GM12875 (cell line): ENCODE measurements around the gene JAG1.

ENCODE experiments used
- H3K4me3 ChIP-seq: one replicate; pipeline ENCODE4 v1.5.1; 2011; ENCODE audit warnings: low read depth, low read length, control low read depth
- TF ChIP-seq, protein P1 (sequence below): IDR thresholded peaks from 2 replicates; pipeline ENCODE4 v1.5.1; 2011; ENCODE audit warnings: low read depth, mild to moderate bottlenecking, control low read depth, inconsistent platforms, low read length, moderate library complexity, borderline replicate concordance; ENCODE audit not compliant: insufficient read depth

JAG1 gene

DNA sequence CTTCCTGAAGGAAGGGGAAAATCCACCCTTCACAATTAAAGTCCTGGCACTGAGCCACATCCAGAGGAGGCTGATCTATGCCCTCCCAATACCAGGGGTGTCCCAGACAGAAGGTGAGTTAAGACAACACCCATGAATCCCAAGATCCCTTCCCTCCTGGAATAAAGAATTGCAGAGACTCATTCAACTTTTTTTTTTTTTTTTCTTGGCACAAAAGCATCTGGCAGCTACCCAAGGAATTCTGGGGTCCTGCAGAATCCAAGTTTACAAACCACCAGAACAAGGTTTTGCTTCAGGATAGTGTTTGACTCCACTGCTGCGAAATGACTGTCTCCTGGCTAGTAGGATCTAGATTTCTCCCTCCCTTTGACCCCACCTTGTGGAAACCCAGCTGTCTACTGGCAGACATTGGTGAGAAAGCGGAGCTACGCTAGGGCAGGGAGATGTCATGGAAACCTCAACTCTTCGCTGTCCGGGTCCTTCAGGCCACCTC, 37.4 kb downstream of the JAG1 start:
- TF ChIP-seq, protein P1, sequence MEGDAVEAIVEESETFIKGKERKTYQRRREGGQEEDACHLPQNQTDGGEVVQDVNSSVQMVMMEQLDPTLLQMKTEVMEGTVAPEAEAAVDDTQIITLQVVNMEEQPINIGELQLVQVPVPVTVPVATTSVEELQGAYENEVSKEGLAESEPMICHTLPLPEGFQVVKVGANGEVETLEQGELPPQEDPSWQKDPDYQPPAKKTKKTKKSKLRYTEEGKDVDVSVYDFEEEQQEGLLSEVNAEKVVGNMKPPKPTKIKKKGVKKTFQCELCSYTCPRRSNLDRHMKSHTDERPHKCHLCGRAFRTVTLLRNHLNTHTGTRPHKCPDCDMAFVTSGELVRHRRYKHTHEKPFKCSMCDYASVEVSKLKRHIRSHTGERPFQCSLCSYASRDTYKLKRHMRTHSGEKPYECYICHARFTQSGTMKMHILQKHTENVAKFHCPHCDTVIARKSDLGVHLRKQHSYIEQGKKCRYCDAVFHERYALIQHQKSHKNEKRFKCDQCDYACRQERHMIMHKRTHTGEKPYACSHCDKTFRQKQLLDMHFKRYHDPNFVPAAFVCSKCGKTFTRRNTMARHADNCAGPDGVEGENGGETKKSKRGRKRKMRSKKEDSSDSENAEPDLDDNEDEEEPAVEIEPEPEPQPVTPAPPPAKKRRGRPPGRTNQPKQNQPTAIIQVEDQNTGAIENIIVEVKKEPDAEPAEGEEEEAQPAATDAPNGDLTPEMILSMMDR, result no peak
- H3K4me3 ChIP-seq, result no peak overlapping the region

DNA sequence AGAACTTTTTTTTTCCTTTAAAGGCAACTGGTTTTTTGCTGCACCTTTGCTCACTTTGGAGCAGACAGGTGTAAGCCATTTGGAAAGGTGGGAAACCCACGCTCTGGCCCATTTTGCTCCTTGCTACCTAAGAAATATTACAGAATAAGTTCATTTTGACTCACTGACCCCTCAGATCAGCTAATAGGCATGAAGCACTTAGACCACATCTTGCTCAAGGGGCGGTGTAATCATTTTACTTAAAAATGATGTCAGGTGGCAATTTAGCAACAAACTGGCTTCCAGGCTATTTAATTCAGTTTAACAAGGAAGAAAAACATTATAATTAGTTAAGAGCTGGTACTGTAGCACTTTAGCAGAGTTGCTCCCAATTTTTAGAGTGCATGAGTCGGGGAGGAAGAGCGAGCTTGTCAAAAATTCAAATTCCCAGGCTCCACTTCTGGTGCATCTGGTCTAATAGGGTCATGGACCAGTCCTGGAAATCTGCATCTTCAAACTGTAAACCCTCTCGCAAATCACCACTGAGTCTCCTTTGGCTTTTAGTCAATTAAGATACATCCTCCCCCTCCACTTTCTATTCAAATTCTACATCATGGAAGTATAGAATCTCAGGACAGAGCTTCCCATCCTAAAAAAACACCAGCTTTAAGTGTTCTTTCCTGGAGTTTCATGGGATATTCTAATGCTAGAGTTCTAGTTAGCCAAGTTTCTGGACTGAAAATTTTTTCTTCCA, 38.2 kb downstream of the JAG1 start:
- no peak overlapping the region for H3K4me3 ChIP-seq
- TF ChIP-seq, protein P1, result no peak

GRCh38 chr20:10634683-10635411, 39.0 kb downstream of the JAG1 start:
- H3K4me3 ChIP-seq, result no peak overlapping the region
- TF ChIP-seq, protein P1, result no peak

- no peak overlapping the region for H3K4me3 ChIP-seq
- TF ChIP-seq, protein P1, result no peak
Measured at GRCh38 chr20:10634211-10634610, 39.6 kb downstream of the JAG1 start.

DNA sequence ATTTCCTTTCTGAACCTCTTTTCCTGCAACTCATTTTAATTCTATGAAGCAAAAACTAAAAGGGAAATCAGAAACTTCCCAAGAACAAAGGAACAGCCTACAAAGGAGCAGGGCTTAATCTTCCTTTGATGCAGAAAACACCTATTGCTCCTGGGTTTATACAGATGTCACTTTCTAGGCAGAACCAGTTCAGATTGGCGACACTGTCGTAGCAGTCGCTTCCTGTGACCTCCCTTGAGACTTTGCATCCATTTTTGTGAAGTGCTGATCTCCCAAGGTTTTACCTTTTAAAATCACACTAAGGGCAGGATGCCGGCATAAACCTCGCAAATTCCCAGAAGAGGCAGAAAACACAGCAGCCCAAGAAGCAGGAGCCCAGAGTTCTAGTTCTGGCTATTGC, 40.1 kb downstream of the JAG1 start:
- TF ChIP-seq, protein P1, result no peak
- no peak overlapping the region for H3K4me3 ChIP-seq

- TF ChIP-seq, protein P1, result no peak
- no peak overlapping the region for H3K4me3 ChIP-seq
Measured at GRCh38 chr20:10632721-10633509, 40.9 kb downstream of the JAG1 start.
